ENCODE data around the gene MMEL1.

DNA sequence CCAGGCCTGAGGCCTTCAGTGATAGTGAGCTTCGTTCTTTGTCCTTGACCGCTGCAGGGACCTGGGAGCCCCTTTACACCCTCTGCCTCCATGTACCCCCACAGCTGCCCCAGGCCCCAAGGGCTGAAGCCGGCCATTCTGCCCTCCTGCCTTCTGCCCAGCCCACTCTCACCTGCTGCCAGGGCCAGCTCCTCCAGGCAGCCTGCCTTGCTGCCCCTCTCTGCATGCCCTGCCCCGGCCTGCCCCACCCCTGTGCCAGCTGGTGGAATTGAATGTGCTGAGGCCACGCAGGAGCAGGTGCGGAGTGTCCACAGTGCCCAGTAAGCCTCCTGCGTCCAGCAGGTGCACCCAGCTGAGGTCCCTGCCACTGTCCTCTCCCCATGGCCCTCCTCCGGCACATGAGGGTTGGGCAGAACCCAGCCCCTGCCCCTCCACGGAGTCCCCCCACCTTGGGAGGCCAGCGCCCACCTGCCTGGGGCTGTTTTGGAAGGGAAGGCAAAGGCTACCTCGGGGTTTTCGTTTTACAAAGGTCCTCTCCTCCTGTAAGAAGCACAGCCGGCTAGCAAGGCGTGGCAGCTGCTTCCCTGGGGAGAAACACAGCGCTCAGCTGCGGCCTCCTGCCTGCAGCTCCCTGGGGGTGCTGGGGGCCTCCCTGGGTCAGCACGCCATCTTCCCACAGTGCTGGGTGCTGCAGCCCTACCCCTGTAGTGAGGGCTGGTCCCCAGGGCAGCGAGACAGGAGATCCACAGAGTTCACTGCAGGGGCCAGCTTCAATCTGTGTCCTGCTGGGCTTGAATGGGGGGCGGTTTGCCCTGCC, 21.0 kb downstream of the MMEL1 start:
- no peak for TF ChIP-seq POLR2A (IDR thresholded peaks at IDR 0.05)
- TF ChIP-seq, protein P1, sequence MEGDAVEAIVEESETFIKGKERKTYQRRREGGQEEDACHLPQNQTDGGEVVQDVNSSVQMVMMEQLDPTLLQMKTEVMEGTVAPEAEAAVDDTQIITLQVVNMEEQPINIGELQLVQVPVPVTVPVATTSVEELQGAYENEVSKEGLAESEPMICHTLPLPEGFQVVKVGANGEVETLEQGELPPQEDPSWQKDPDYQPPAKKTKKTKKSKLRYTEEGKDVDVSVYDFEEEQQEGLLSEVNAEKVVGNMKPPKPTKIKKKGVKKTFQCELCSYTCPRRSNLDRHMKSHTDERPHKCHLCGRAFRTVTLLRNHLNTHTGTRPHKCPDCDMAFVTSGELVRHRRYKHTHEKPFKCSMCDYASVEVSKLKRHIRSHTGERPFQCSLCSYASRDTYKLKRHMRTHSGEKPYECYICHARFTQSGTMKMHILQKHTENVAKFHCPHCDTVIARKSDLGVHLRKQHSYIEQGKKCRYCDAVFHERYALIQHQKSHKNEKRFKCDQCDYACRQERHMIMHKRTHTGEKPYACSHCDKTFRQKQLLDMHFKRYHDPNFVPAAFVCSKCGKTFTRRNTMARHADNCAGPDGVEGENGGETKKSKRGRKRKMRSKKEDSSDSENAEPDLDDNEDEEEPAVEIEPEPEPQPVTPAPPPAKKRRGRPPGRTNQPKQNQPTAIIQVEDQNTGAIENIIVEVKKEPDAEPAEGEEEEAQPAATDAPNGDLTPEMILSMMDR (IDR thresholded peaks at IDR 0.05): no peak

All from body of pancreas (tissue), 4 donors.